Mononuclear cell (primary cell): ENCODE data around the gene APOBEC2. TPM values are rescaled to one million over a fixed set of nuclear protein-coding genes. Genes with fewer than 3 reads are reported as not detected.
A peak's percentile ranks its signal among the peaks of the same experiment; 100 is the strongest.

Experiments used
- H3K27me3 ChIP-seq: 2 replicates; pipeline ENCODE4 v1.6.0; 2011; ENCODE audit warnings: low read length, control low read depth; ENCODE audit not compliant: insufficient read depth
- H3K4me1 ChIP-seq: 2 replicates; pipeline ENCODE4 v1.5.1; 2011; ENCODE audit warnings: mild to moderate bottlenecking, low read length, control low read depth; ENCODE audit not compliant: insufficient read depth
- H3K4me3 ChIP-seq: 2 replicates; pipeline ENCODE4 v1.5.1; 2011; ENCODE audit warnings: mild to moderate bottlenecking, low read length, moderate library complexity
- H3K9me3 ChIP-seq: 2 replicates; pipeline ENCODE4 v1.5.1; 2011; ENCODE audit warnings: low read depth, mild to moderate bottlenecking, control low read depth, low read length
- total RNA-seq: library from RNA; depleted of rRNA; stranded (reverse); fragments of >200 nt; gene quantifications from one replicate; pipeline ENCODE4 v1.2.3, GENCODE V29; 2012

The APOBEC2 gene
- total RNA-seq, 1 donor = not detected

DNA sequence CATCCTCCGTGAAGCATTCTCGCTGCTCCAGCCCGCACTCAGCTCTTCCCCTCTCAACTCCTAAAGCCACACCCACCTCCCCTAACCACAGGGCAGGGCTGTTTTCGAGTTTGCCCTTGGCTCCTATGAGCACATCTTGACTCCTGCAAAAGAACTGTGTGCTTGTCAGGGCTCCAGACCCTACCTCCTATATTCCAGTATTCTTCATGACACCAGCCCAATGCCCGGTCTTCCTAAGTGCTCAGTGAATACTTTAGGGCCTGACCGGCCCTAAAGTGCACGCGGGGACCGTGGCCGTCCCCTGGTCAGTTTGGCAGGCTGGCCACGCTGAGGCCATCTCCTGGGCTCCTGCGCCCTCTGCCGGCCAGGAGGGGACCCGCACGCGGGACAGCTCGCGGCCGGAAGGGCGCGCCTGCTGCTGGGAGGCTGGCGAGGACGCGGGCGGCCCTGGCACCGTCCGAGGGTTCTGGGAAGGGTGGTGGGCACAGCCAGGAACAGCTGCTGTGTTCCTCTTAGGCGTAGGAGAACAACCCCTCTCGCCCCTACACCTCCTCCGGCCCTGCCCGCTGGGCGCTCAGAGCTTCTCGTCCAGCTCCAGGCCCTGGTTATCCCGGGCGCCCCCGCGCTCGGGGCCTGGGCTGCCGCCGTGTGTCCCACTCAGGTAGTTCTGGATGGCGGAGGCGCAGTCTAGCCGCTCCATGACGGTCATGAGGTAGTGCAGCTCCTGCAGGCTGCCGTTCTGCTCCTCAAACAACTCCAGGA lies 25.0 kb upstream of the APOBEC2 start:
- H3K4me1 ChIP-seq = peaks cover 20% of the 10 kb centered on the region
- H3K4me3 ChIP-seq = peak overlapping the region; percentile 50
- no peaks in the 10 kb centered on the region for H3K27me3 ChIP-seq
- H3K9me3 ChIP-seq = no peaks in the 10 kb centered on the region

- Histone ChIP-seq H3K4me3 (peak overlapping the region; percentile 50), H3K4me1 (peaks cover 20% of the 10 kb centered on the region), H3K27me3 (no peaks in the 10 kb centered on the region), H3K9me3 (no peaks in the 10 kb centered on the region)
Measured at GRCh38 chr6:41028561-41029412, 24.2 kb upstream of the APOBEC2 start.

- H3K27me3 ChIP-seq = no peaks in the 10 kb centered on the region
- H3K4me3 ChIP-seq = no peak overlapping the region
- H3K9me3 ChIP-seq = no peaks in the 10 kb centered on the region
- H3K4me1 ChIP-seq = peaks cover 14% of the 10 kb centered on the region
Measured at GRCh38 chr6:41032830-41033229, 20.2 kb upstream of the APOBEC2 start.

DNA sequence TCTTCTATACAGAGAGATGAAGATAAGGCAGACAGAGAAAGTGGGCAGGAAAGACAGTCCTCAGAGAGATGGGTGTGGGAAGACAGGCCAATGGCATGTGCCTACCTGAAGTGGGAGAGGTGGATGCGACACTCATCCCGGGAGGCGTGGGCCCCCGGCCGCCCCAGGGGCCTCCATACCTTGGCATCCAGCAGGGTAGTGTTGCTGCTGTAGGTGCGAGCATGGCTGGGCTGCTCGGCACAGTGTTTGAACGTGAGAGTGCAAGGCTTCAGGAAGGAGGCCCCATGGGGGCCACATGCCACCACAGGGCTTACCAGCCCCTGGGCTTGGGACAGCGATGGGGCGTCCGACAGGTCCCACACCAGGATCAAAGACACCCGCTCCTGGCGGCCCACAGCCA lies 19.2 kb upstream of the APOBEC2 start:
- H3K4me1 ChIP-seq = peaks cover 4% of the 10 kb centered on the region
- H3K4me3 ChIP-seq = no peak overlapping the region
- no peaks in the 10 kb centered on the region for H3K9me3 ChIP-seq
- H3K27me3 ChIP-seq = no peaks in the 10 kb centered on the region

DNA sequence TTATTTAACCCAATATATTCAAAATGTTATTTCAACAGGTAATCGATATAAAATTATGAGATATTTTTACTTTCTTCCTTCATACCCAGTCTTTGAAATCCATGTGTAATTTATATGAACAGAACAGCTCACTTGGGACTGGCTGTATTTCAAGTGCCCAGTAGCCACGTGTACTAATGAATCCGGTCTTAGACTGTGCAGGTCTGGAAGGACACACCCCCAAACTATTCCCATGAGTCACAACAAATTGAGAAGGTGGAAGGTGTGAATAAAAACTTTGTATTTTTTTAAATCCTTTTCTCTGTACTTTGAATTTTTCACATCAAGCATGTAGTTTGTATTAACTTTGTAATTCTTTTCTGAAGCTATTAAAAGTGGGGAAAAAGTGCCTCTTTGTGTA lies 16.8 kb upstream of the APOBEC2 start:
- H3K9me3 ChIP-seq = no peaks in the 10 kb centered on the region
- no peaks in the 10 kb centered on the region for H3K4me1 ChIP-seq
- H3K4me3 ChIP-seq = no peak overlapping the region
- H3K27me3 ChIP-seq = no peaks in the 10 kb centered on the region

- no peak overlapping the region for H3K4me3 ChIP-seq
- no peaks in the 10 kb centered on the region for H3K4me1 ChIP-seq
- H3K9me3 ChIP-seq = no peaks in the 10 kb centered on the region
- no peaks in the 10 kb centered on the region for H3K27me3 ChIP-seq
Measured at GRCh38 chr6:41036601-41037000, 16.4 kb upstream of the APOBEC2 start.

DNA sequence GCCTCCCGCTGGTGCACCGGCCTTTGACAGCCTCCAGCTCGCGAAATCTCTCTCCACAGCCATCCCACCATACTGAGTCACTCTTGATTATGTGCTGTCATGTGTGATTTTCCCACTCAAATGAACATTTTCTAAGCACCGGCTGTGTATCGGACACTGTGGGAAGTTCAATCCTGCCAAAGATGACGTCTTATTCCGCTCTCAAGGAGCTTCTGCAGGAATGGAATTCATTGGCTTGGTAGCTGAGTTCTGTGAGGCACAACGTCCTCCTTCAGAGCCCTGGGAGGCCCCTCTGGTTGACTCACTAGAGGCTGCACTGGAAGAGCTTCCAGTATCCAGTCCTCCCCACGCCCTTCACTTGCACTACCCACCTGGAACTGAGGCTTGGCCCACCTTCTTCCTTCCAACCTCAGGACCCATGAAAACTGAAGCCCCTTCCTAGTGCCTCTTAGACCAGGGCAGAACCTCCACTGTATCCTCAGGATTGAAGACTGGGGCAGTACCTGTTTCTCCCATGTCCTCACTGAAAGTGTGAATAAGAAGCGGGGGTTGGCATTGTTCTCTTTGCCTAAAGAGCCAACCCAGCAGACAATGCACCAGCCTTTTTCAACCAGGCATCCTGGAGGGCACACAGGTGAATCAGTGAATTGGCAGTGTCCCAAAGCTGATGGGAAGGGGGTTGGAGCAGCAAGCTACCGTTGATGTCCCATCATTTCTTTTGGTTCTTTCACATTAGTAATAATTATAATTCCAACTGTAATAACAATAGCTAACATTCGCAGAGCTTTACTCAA lies 15.7 kb upstream of the APOBEC2 start:
- no peaks in the 10 kb centered on the region for H3K9me3 ChIP-seq
- no peak overlapping the region for H3K4me3 ChIP-seq
- H3K27me3 ChIP-seq = no peaks in the 10 kb centered on the region
- no peaks in the 10 kb centered on the region for H3K4me1 ChIP-seq

GRCh38 chr6:41038205-41038604 lies 14.8 kb upstream of the APOBEC2 start:
- Histone ChIP-seq H3K9me3 (no peaks in the 10 kb centered on the region), H3K4me1 (no peaks in the 10 kb centered on the region), H3K4me3 (no peak overlapping the region), H3K27me3 (no peaks in the 10 kb centered on the region)

- Histone ChIP-seq H3K4me1 (no peaks in the 10 kb centered on the region), H3K9me3 (no peaks in the 10 kb centered on the region), H3K27me3 (no peaks in the 10 kb centered on the region), H3K4me3 (no peak within 1 kb of the TSS)
Measured at GRCh38 chr6:41039060-41039998, 13.7 kb upstream of the APOBEC2 start, which contains the start of gene UNC5CL. TSS of gene UNC5CL (minus strand) at chr6:41039221. CDS start at chr6:41035074, 4,147 bp downstream.

GRCh38 chr6:41040101-41040939 lies 12.7 kb upstream of the APOBEC2 start:
- Histone ChIP-seq H3K9me3 (no peaks in the 10 kb centered on the region), H3K4me1 (no peaks in the 10 kb centered on the region), H3K27me3 (no peaks in the 10 kb centered on the region), H3K4me3 (no peak overlapping the region)

- H3K4me3 ChIP-seq = no peak overlapping the region
- H3K4me1 ChIP-seq = no peaks in the 10 kb centered on the region
- no peaks in the 10 kb centered on the region for H3K27me3 ChIP-seq
- no peaks in the 10 kb centered on the region for H3K9me3 ChIP-seq
Measured at GRCh38 chr6:41040940-41041536, 12.0 kb upstream of the APOBEC2 start.

- H3K9me3 ChIP-seq = no peaks in the 10 kb centered on the region
- H3K4me1 ChIP-seq = no peaks in the 10 kb centered on the region
- no peaks in the 10 kb centered on the region for H3K27me3 ChIP-seq
- H3K4me3 ChIP-seq = no peak within 1 kb of the TSS
Measured at GRCh38 chr6:41042226-41043055, 10.6 kb upstream of the APOBEC2 start, which contains the start of gene TSPO2. TSS of gene TSPO2 (plus strand) at chr6:41042467. CDS start at chr6:41042986, 519 bp downstream.
